IMR-90 (cell line): ENCODE data around the gene FAM78A. TPM values are rescaled to one million over a fixed set of nuclear protein-coding genes. Genes with fewer than 3 reads are reported as not detected.

Source experiments
- ATAC-seq: fragments of 200-7000 bp; cut with Tn5 transposase; 2 replicates; pipeline ENCODE4 v1.9.1; 2020; ENCODE audit warnings: low read depth, mild to moderate bottlenecking, moderate library complexity
- BruUV-seq: library from RNA; stranded (reverse); fragments of 400-500 nt; replicated peaks from 2 replicates; lab custom pipeline; 2021; lab: Mats Ljungman, UMichigan
- CTCF ChIA-PET: fragments of 300-600 bp; formaldehyde crosslinking; extraction: SDS; loops from one replicate; lab custom pipeline; 2021; ENCODE audit warnings: antibody characterized with exemption; lab: Yijun Ruan, JAX
- POLR2A ChIA-PET: fragments of 300-600 bp; sonication (Branson Sonifier 250); formaldehyde crosslinking; loops from one replicate; lab custom pipeline; 2022; ENCODE audit warnings: antibody characterized with exemption; ENCODE audit not compliant: unreplicated experiment; lab: Charles Lee
- DNase-seq: peaks from one replicate; pipeline ENCODE4 v3.0.0; 2013
- H2AFZ ChIP-seq: replicated peaks from 2 replicates; pipeline ENCODE3; 2013; ENCODE audit warnings: low read length, mild to moderate bottlenecking; ENCODE audit not compliant: poor library complexity
- H2AK5ac ChIP-seq: 2 replicates; pipeline ENCODE4 v1.6.1; 2013; ENCODE audit warnings: low read depth, low read length, inconsistent platforms
- H2AK9ac ChIP-seq: replicated peaks from 2 replicates; pipeline ENCODE3; 2013; ENCODE audit warnings: mild to moderate bottlenecking, low read depth, low read length, moderate library complexity; ENCODE audit not compliant: poor library complexity
- H2BK120ac ChIP-seq: 2 replicates; pipeline ENCODE4 v1.6.1; 2013; ENCODE audit warnings: low read depth, low read length, inconsistent platforms
- H2BK15ac ChIP-seq: 3 replicates; pipeline ENCODE4 v1.6.1; 2013; ENCODE audit warnings: low read depth, low read length, inconsistent platforms
- H2BK20ac ChIP-seq: 2 replicates; pipeline ENCODE4 v1.6.1; 2013; ENCODE audit warnings: low read depth, mild to moderate bottlenecking, inconsistent platforms, low read length, moderate library complexity
- H2BK5ac ChIP-seq: 2 replicates; pipeline ENCODE4 v1.6.1; 2013; ENCODE audit warnings: mild to moderate bottlenecking, low read depth, low read length, inconsistent platforms; ENCODE audit not compliant: poor library complexity, severe bottlenecking
- H3K14ac ChIP-seq: replicated peaks from 2 replicates; pipeline ENCODE4 v1.6.1; 2013; ENCODE audit warnings: low read depth, low read length, inconsistent platforms
- H3K18ac ChIP-seq: 2 replicates; pipeline ENCODE4 v1.6.1; 2013; ENCODE audit warnings: low read depth, low read length, control low read depth
- H3K23ac ChIP-seq: 2 replicates; pipeline ENCODE4 v1.6.1; 2013; ENCODE audit warnings: low read depth, low read length, inconsistent platforms
- H3K27ac ChIP-seq: 2 replicates; pipeline ENCODE4 v1.5.1; 2013; ENCODE audit warnings: mild to moderate bottlenecking, control low read depth, low read length; ENCODE audit not compliant: insufficient read depth
- H3K27me3 ChIP-seq: 2 replicates; pipeline ENCODE4 v1.6.1; 2013; ENCODE audit warnings: low read length; ENCODE audit not compliant: control insufficient read depth, insufficient read depth
- H3K36me3 ChIP-seq: 2 replicates; pipeline ENCODE4 v1.6.1; 2013; ENCODE audit warnings: low read length, mixed read lengths; ENCODE audit not compliant: control insufficient read depth, insufficient read depth
- H3K4ac ChIP-seq: 2 replicates; pipeline ENCODE4 v1.6.1; 2013; ENCODE audit warnings: low read depth, low read length, inconsistent platforms
- H3K4me1 ChIP-seq: 2 replicates; pipeline ENCODE4 v1.6.1; 2013; ENCODE audit warnings: low read length, mixed read lengths; ENCODE audit not compliant: control insufficient read depth, insufficient read depth
- H3K4me2 ChIP-seq: 2 replicates; pipeline ENCODE4 v1.6.1; 2013; ENCODE audit warnings: low read depth, mild to moderate bottlenecking, control low read depth, low read length, moderate library complexity
- H3K4me3 ChIP-seq: 2 replicates; pipeline ENCODE4 v1.5.1; 2013; ENCODE audit warnings: low read depth, mild to moderate bottlenecking, control low read depth, low read length, moderate library complexity; ENCODE audit not compliant: insufficient read depth
- H3K56ac ChIP-seq: 2 replicates; pipeline ENCODE4 v1.6.1; 2013; ENCODE audit warnings: low read length, inconsistent platforms; ENCODE audit not compliant: insufficient read depth; ENCODE audit errors: extremely low read depth
- H3K79me1 ChIP-seq, 2 experiments: 2 replicates each; pipeline ENCODE4 v1.6.1; 2013; ENCODE audit warnings: low read length in 2 of 2, inconsistent platforms in 1 of 2, low read depth in 1 of 2
- H3K9ac ChIP-seq: 2 replicates; pipeline ENCODE4 v1.6.1; 2013; ENCODE audit warnings: low read depth, low read length, control low read depth
- H3K9me1 ChIP-seq: 2 replicates; pipeline ENCODE4 v1.6.1; 2013; ENCODE audit warnings: low read length, inconsistent platforms; ENCODE audit not compliant: insufficient read depth
- H3K9me3 ChIP-seq: 2 replicates; pipeline ENCODE4 v1.6.1; 2013; ENCODE audit warnings: low read length; ENCODE audit not compliant: control insufficient read depth, insufficient read depth
- H4K20me1 ChIP-seq: 2 replicates; pipeline ENCODE4 v1.6.1; 2013; ENCODE audit warnings: low read length, inconsistent platforms; ENCODE audit not compliant: insufficient read depth
- H4K5ac ChIP-seq: 2 replicates; pipeline ENCODE4 v1.6.1; 2013; ENCODE audit warnings: mild to moderate bottlenecking, low read depth, low read length, control low read depth
- H4K8ac ChIP-seq, 2 experiments: 2 replicates each; pipeline ENCODE4 v1.6.1; 2013; ENCODE audit warnings: low read depth in 2 of 2, low read length in 2 of 2, control low read depth in 1 of 2, inconsistent platforms in 1 of 2
- H4K91ac ChIP-seq: 2 replicates; pipeline ENCODE4 v1.6.1; 2013; ENCODE audit warnings: low read depth, low read length, inconsistent platforms; ENCODE audit not compliant: insufficient read depth
- BHLHE40 ChIP-seq: fragments of 150-350 bp; IDR thresholded peaks from 2 replicates; pipeline ENCODE4 v1.6.1; 2016; ENCODE audit warnings: mild to moderate bottlenecking, low read depth, low read length
- ELK1 ChIP-seq: fragments of 150-350 bp; IDR thresholded peaks from 2 replicates; pipeline ENCODE4 v1.6.1; 2016; ENCODE audit warnings: low read depth, mild to moderate bottlenecking, low read length, moderate library complexity, borderline replicate concordance
- MAFK ChIP-seq: IDR thresholded peaks from 2 replicates; pipeline ENCODE4 v1.6.1; 2012; ENCODE audit warnings: low read depth, low read length, improper control_type of control experiment
- MXI1 ChIP-seq: IDR thresholded peaks from 2 replicates; pipeline ENCODE4 v1.6.1; 2012; ENCODE audit warnings: low read depth, mild to moderate bottlenecking, low read length, moderate library complexity, borderline replicate concordance
- POLR2A ChIP-seq: IDR thresholded peaks from 2 replicates; pipeline ENCODE4 v1.6.1; 2012; ENCODE audit warnings: mild to moderate bottlenecking, low read depth, low read length
- RAD21 ChIP-seq: IDR thresholded peaks from 2 replicates; pipeline ENCODE4 v1.6.1; 2012; ENCODE audit warnings: low read length, improper control_type of control experiment
- RCOR1 ChIP-seq: IDR thresholded peaks from 2 replicates; pipeline ENCODE4 v1.6.1; 2012; ENCODE audit warnings: mild to moderate bottlenecking, low read length, improper control_type of control experiment; ENCODE audit not compliant: insufficient replicate concordance
- RFX5 ChIP-seq: IDR thresholded peaks from 2 replicates; pipeline ENCODE4 v1.8.0; 2012; ENCODE audit warnings: low read depth, mild to moderate bottlenecking, low read length, moderate library complexity
- SMC3 ChIP-seq: fragments of 150-350 bp; IDR thresholded peaks from 2 replicates; pipeline ENCODE4 v1.6.1; 2016; ENCODE audit warnings: low read depth, mild to moderate bottlenecking, antibody characterized with exemption, low read length, moderate library complexity
- WGBS, 2 experiments: methylation state at CpG; one replicate each; pipeline versions ENCODE4 v1.1.5 to v1.1.7; 2013; ENCODE audit warnings: missing lambda C conversion rate in 2 of 2; ENCODE audit not compliant: insufficient read length in 1 of 2; ENCODE audit errors: extremely low coverage in 2 of 2; 5-methylcytosine and 5-hydroxymethylcytosine counted together
- dilution Hi-C: fragments of 300-500 bp; cut with HindIII; formaldehyde crosslinking; loops from one replicate; pipeline ENCODE4 v1.14.3; 2018; ENCODE audit warnings: low sequenced_read_pairs; ENCODE audit not compliant: unreplicated experiment
- in situ Hi-C: fragments of 300-500 bp; cut with MboI; formaldehyde crosslinking; loops from 3 replicates; pipeline ENCODE4 v1.14.3; 2019; ENCODE audit warnings: low sequenced_read_pairs, inconsistent platforms, mixed read lengths
- intact Hi-C: fragments of 100-400 bp; cut with micrococcal nuclease; formaldehyde crosslinking; loops from 2 replicates; pipeline ENCODE4 v1.10.0; 2022
- polyA plus RNA-seq, 3 experiments: library from polyadenylated mRNA; depleted of rRNA; stranded (reverse); fragments of >200 nt; gene quantifications; 2 replicates each; pipeline ENCODE4 v1.2.3, GENCODE V29; 2012; ENCODE audit warnings: low replicate concordance in 1 of 3
- total RNA-seq: library from RNA; depleted of rRNA; stranded (reverse); fragments of >200 nt; gene quantifications from 2 replicates; pipeline ENCODE4 v1.2.3, GENCODE V29; 2012
- TF ChIP-seq, protein P1 (sequence below): conservative IDR thresholded peaks from 2 replicates; pipeline ENCODE4 v1.5.1; 2012; ENCODE audit warnings: mild to moderate bottlenecking, low read depth, low read length, improper control_type of control experiment

Gene FAM78A
- total and polyA plus RNA-seq, 2 of the 4 experiments (the other 2 are of a cell fraction), result 0.18 to 0.27 TPM

- no peak overlapping the region for H3K56ac ChIP-seq
- no TSS peak for BruUV-seq
- no peak overlapping the region for H2AK5ac ChIP-seq
- ChIA-PET CTCF (no interaction called here), POLR2A (no interaction called here)
- H2BK5ac ChIP-seq, result no peak overlapping the region
- no peak overlapping the region for H3K4me3 ChIP-seq
- H4K8ac ChIP-seq, result no peak overlapping the region
- no peak for ATAC-seq
- no peaks in the 10 kb centered on the region for H3K4me1 ChIP-seq
- TF ChIP-seq POLR2A (no peak), ELK1 (no peak), RFX5 (no peak), RAD21 (no peak), RCOR1 (no peak), BHLHE40 (no peak), MAFK (no peak), SMC3 (no peak), MXI1 (no peak)
- TF ChIP-seq, protein P1, sequence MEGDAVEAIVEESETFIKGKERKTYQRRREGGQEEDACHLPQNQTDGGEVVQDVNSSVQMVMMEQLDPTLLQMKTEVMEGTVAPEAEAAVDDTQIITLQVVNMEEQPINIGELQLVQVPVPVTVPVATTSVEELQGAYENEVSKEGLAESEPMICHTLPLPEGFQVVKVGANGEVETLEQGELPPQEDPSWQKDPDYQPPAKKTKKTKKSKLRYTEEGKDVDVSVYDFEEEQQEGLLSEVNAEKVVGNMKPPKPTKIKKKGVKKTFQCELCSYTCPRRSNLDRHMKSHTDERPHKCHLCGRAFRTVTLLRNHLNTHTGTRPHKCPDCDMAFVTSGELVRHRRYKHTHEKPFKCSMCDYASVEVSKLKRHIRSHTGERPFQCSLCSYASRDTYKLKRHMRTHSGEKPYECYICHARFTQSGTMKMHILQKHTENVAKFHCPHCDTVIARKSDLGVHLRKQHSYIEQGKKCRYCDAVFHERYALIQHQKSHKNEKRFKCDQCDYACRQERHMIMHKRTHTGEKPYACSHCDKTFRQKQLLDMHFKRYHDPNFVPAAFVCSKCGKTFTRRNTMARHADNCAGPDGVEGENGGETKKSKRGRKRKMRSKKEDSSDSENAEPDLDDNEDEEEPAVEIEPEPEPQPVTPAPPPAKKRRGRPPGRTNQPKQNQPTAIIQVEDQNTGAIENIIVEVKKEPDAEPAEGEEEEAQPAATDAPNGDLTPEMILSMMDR, result no peak
- no peaks in the 10 kb centered on the region for H3K79me1 ChIP-seq
- no peak overlapping the region for H4K91ac ChIP-seq
- DNase-seq, result no peak
- H3K18ac ChIP-seq, result no peak overlapping the region
- H3K9me1 ChIP-seq, result no peaks in the 10 kb centered on the region
- in situ Hi-C loops (no loop called here), dilution Hi-C loops (no loop called here), intact Hi-C loops (no loop called here)
- peaks cover 29% of the 10 kb centered on the region for H3K27me3 ChIP-seq
- H2BK20ac ChIP-seq, result no peak overlapping the region
- no peaks in the 10 kb centered on the region for H3K36me3 ChIP-seq
- no peak overlapping the region for H2BK120ac ChIP-seq
- H3K9me3 ChIP-seq, result no peaks in the 10 kb centered on the region
- no peak overlapping the region for H3K4ac ChIP-seq
- no peak overlapping the region for H2BK15ac ChIP-seq
- H4K20me1 ChIP-seq, result no peaks in the 10 kb centered on the region
- no CpG with 5 or more reads among the region's 3 CpGs for WGBS, 2 experiments
- H3K14ac ChIP-seq, result no peak overlapping the region
- H2AFZ ChIP-seq, result no peak overlapping the region
- H3K9ac ChIP-seq, result no peak overlapping the region
- H3K23ac ChIP-seq, result no peak overlapping the region
- no peak overlapping the region for H4K5ac ChIP-seq
- H3K27ac ChIP-seq, result no peak overlapping the region
- no peak overlapping the region for H2AK9ac ChIP-seq
- no peak overlapping the region for H3K4me2 ChIP-seq
These were observed 4.1 kb downstream of the FAM78A start for GRCh38 chr9:131272212-131272611.
